Renal cortex interstitium (tissue), 11 donors: ENCODE measurements around the gene BBS9. TPM values are rescaled to one million over a fixed set of nuclear protein-coding genes. Genes with fewer than 3 reads are reported as not detected.

Experiments used
- DNase-seq, 11 donors: peaks; one replicate each; pipeline ENCODE4 v3.0.0-alpha.2; 2013; ENCODE audit warnings: low read depth in 9 of 11, low spot score in 4 of 11; ENCODE audit errors: extremely low read depth in 1 of 11
- polyA plus RNA-seq, 3 donors: library from polyadenylated mRNA; unstranded; fragments of 120-200 nt; gene quantifications; one replicate each; pipeline ENCODE4 v1.2.1, GENCODE V29; 2013; ENCODE audit not compliant: insufficient read length in 3 of 3

Gene BBS9
- polyA plus RNA-seq, 3 donors, result 15.5 to 17.2 (median 16.9) TPM

DNA sequence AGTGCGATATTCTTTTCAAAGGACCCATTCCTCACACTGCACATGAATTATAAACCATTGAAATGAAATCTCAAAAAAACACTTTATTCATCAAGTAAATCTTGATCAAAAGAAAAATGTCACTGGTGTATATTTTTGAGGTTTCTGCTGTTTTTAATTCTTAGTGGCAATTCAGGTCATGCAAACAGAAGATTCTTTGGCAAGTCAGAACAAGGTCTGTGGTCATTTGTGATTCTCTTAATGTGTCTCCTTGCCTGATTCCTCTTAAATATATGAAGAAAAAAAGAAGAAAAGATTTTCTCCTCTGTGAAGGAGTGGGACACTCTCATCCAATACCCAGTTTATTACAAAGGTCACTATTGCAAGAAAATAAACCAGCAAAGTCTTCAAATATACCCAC, 467.8 kb downstream of the BBS9 start:
- DNase-seq, result no peak

DNA sequence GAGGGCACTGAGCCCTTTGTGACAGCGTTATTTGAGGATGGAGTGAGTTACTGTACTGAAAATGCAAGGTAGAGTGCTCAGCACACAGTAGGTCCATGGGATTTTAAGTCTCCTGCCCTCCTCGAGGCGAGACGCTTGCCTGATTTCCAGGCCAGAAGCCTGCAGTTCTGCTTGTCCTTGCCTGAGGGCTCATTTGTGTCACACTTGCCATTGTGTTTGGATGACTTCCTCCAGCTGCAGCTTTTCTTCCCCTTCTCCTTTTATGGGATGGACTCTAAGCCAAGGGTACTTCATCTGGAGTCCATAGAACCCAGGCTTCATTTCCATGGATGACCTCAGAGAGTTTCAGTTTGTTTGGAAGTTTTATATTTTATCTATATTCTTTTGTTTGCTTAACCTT, 471.7 kb downstream of the BBS9 start:
- DNase-seq, result no peak

DNA sequence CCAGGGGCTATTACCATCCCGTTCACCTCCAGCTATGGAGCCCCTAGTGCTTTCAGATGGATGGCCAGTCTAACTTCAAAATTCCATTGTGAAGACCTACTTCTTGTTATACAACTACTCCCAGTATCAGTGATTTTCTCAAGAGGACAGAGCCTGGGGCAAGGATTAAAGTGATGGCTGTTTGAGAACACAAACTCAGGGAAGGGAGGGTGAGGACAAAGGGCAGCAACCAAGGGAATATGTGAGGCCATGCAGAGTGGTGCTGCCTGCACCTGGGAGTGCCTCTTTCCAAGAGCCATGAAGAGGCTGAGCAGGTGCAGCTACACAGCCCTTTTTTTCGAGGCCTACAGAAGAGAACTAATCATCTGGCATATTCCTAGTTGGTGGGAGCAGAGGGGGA, 472.5 kb downstream of the BBS9 start:
- DNase-seq, result no peak

DNA sequence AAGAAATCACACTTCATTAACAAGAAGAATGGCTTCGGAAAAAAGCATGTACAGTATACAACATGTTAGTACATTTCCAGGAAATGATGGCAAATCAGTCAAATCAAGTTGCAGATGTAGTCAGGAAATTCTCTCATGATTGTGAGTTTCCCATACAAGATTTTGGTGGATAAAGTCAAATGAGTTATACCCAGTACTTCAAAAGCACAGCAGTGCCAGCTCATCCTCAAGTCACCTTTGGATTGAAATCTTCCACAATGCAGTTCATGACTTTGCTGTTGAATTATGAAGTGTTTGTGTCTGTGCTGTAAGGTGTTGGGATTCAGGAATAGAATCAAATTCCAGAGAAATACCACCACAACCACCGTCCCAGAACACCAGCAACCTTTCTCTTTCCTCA, 474.7 kb downstream of the BBS9 start:
- DNase-seq, result no peak

DNA sequence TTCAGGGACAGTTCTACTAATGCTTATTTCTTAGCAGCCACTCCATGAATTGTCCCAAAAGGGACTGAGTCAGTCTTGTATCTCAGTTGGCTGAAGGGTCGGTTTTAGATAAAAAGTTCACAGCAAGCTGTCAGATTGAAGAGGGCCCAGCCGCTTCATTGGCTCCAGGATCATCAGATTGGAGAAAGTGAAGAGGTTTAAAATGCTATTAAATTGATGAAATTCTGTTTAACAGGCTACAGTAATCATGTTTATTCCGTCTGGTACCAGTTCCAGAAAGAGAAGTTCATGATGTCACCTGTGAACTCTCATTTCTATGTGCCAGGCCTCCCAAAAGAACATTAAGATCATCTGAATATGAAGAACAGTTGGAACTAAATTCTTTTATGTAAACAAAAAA, 481.6 kb downstream of the BBS9 start:
- no peak for DNase-seq

DNA sequence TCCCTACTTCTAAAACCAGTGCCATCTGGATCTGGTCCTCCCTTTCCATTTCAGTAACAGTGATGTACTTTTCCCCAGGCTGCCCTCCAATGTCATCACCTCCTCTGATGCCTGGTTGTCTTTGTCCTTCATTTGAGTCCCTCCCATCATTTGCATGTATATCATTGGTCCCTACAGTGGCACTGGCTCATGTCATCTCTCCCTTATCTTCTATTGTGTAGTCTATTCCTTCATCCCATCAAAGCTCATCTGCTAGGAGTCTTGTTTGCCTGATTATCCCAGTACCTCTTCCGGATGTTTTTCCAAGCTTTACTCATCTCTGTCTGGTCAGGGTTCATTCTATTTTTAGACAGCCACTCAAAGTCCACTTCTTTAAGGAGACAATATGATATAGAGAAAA, 483.1 kb downstream of the BBS9 start:
- DNase-seq, result no peak

DNA sequence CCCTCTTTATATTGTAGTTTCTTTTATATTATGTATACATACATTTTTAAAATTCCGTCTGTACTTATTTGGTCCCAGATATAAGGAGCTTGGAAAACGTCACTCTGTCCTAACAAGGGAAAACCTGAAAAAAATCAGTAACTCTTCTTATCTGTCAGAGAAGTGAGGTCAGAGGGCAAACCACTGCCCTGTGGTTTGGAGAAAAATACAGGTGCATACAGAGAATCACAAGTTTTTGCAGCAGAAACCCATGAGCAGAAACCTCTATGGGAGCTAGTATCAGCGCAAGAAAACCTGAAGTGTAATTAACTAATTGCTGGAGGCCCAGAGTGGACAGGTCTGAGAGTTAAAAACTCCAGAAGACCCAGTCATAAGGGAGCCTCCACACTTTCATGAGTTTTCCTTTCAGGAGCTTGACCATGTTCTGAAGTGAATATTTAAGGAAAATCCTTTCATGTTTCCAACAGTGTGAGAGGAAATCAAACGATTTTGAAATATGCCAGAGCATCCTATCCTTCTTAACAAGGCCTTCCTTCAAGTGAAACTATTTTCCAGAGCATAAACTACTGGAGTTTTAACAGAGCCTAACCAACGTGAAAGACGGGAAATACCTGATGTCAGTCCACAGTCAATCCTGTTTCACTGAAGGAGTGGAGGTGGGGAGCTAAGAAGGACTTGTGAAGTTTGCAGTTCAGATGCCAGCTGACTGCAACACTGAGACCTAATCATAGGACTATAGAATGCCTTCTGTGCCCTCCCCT, 485.2 kb downstream of the BBS9 start:
- DNase-seq, result no peak

DNA sequence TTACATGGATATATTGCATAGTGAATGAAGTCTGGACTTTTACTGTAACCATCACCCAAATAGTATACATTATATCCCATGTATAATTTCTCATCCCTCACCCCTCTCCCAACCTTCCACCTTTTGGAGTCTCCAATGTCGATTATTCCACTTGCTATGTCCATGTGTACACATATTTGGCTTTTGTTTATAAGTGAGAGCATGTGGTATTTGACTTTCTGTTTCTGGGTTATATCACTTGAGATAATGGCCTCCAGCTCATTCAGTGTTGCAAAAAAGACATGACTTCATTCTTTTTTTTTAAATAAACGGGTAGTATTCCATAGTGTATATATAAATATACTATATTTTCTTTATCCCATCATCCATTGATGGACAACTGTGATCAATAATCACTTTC, 487.4 kb downstream of the BBS9 start:
- DNase-seq, result no peak

DNA sequence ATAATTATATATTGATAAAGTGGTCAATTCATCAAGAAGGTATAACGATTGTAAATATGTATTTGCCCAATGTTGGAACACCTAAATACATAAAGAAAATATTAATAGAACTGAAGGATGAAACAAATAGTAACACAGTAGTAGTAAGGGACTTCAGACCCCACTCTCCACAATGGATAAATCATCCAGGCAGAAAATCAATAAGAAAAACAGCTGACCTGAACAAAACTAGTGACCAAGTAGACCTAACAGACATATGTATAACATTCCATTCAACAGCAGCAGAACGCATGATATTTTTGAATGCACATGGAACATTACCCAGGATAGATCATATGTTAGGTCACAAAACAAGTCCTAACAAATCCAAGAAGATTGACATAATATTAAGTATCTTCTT, 489.9 kb downstream of the BBS9 start:
- DNase-seq, result no peak

DNA sequence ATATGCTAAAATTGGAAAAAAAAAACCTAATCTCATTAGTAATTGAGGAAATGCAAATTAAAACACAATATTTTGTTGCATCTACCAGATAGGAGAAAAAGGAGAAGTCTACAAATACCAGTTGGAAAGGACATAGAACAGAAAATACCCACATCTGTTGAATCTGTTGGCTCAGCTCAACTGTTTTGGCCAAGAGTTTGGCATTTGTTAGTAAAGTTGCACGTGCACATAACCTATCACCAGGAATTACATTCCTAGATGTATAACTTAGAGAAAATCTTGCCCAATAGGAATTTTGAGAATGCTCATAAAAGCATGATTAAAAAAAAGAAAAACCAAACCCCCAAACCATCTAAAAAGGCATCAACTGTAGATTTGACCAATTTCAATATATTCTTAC, 493.9 kb downstream of the BBS9 start:
- no peak for DNase-seq

DNA sequence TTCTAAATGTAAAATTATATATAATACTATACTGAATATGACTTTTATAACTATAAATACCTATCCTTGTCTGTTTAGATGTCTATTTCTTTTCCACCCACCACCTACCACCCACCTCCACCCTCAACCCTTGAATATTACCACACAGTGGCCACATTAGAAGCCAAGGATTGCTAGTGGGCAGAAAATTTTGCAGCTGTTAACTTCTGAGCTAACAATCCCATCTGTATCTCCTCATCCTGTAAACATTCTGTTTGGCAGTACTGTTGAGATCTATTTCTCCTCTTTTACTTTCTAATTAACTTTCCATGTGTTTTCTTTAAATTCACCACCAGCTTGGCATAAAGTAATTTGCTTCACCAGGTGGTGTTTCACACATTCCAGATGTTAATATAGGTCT, 494.9 kb downstream of the BBS9 start:
- no peak for DNase-seq

DNA sequence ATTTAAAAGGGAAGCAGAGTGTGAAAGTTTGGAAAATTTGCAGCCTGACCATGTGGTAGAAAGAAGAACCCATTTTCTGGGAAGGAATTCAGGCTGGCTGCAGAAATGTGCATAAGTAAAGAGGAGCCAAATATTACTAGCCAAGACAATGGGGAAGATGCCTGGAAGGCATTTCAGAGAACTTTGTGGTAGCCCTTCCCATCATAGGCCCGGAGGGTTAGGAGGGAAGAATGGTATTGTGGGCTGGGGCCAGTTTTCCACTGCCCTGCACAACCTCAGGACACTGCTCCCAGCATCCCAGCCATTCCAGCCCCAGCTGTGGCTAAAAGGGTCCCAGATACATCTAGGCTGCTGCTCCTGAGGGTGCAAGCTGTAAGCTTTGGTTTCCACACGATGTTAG, 497.5 kb downstream of the BBS9 start:
- DNase-seq, result no peak

DNA sequence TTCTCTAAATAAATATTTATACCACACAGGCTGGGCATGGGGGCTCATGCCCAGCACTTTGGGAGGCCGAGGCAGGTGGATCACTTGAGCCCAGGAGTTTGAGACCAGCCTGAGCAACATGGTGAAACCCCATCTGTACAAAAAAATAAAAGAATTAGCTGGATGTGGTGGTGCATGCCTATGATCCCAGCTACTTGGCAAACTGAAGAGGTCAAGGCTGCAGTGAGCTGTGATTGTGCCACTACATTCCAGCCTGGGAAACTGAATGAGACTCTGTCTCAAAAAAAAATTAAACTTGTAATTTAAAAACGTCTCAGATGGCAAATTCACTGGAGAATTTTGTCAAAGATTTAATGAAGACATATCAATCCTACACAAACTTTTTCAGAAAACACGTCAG, 498.4 kb downstream of the BBS9 start:
- no peak for DNase-seq

DNA sequence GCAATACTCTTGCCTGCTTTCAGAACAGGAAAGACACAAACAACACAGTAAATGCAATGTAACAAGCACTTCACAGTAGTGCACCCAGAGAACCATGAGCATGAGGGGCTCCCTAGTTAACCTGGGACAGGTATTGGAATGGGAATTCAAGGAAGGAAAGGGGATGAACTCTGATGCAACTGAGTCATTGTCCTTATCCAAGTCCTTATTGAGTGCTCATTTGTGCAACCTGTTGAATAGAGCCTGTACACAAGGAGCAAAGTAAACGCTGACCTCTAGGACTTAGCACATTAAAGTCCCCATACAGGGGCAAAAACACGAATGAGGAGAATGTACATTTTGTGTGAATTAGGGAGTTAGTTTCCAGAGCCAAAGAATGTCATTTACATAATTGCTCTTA, 499.5 kb downstream of the BBS9 start:
- no peak for DNase-seq

DNA sequence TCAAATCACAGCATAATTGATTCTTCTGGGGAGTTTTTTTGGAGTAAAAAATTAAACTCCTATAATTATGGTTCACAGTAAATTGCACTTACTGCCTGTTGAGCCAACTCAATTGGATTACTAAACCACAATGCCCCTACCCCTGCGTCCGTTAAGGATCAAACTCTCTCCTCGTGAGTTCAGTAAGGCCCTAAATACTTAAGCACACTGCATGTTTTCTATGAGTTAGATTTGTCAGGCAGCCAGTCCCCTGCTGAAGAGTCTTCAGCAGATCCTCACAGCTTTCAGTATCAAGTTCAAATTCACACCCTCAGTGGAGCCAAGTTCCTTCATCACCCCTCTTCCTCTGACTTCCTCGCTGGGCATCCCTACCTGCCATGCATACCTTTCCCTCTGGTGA, 501.0 kb downstream of the BBS9 start:
- no peak for DNase-seq

DNA sequence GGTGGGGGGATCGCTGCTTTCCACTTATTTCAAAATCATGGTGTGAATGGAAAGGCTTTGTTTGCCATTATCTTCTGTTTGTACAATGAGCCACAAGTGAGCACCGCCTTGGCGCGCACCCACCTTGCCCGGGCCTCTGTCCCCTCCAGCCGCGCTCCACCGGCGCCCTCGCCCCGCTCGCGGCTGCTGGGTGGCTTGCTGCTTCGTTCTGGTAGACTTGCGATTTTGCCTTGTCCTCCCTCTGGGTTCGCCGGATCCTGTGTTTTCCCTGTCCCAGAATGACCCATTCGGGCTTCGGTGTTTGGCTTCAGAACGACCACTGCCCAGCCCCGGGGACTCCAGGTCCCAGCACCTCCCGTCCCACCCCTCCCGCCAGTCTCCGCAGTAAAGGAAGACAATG, 503.0 kb downstream of the BBS9 start:
- DNase-seq, result no peak

DNA sequence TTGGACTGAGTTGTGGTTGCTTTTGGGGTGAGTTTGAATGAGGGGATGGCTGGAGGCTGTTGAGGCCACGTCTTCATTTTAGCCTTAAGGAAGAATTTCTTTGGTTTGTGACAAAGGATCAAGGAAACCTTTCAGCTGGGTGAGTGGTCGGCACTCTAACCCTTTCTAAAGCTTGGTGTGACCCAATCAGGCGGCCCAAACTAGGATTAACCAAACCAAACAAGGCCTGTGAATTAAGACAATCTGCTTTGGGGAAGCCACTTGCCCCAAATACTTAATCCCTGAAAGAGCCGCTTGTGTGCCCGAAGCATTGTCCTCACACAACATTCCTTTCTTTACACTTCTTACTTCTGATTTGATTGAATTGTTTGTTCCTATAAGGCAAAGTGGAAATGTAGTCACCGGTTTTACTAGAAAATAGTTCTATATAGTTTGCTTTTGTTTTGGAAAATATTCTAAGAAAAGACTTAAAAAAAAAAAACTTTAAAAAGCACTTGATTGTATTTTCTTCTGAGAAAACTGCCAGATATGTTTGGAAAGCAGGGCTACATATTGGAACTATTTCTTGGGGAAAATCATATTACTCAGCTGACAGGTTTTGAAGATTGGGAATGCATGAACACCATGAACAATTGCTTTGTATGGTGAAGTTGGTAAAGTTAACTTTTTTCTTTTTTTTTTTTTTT, 503.6 kb downstream of the BBS9 start:
- DNase-seq, result no peak

DNA sequence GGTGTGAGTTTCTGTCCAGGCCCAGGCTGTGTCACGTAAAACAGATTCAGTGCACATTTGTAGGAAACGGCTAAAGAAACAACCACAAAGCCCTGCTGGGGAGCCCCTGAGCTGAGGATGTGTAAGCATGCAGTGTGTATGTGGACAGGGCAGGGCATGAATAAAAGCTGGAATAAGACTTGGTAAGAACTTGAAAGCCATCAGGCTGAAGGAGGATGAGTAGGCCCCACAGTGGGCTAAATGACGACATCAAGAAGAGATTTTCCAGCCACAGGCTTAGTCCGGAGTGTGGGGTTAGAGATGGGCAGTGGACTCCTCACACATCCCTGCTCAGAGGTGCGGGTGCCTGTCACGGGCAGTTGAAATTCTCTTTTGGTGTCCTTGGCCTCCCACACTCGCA, 505.2 kb downstream of the BBS9 start:
- no peak for DNase-seq

DNA sequence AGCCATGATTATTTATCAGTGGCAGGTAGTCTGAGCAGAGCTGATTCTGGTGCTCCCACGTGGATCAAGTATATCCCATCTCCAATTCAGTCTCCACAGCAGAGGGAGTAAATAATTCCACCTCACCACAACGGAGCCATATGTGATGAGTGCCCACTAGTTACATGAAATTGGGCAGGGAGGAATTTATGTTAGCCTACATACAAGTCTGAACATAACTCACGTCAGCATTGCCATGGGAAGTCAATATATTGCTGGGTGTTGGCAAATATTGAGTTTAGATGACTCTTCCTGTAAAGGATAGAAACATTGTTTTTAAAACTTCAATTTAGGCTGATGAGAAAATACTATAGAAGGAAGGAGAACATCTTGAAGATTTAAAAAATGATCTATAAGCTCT, 507.0 kb downstream of the BBS9 start:
- no peak for DNase-seq

DNA sequence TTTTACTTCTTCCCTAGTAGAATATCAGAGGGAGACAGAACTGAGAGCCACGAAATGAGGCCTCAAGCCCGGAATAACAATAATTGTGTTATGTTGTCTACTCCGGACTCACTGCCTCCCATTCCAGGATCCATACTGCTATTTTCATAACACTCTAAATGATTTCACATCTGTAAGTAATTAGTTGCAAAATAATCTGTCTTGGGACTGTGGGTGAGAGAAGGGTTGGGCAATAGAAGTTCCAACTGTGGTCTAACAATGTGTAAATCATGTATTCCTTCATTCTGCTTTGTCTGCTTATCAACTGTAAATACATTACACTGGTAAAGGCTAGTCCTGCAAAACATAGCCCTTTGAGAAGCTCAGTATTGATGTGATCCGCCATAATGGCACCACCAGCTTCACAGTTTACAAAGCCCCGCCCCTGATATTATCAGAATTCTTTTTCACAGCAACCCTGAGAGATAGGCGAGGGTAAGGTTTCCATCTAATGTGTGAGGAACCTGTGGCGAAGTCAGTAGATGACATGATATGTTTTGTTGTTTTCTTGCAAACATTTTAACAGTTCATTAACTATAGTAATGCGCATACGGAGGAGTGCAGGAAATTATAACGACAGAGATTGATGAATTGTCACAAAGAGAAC, 510.3 kb downstream of the BBS9 start:
- no peak for DNase-seq

DNA sequence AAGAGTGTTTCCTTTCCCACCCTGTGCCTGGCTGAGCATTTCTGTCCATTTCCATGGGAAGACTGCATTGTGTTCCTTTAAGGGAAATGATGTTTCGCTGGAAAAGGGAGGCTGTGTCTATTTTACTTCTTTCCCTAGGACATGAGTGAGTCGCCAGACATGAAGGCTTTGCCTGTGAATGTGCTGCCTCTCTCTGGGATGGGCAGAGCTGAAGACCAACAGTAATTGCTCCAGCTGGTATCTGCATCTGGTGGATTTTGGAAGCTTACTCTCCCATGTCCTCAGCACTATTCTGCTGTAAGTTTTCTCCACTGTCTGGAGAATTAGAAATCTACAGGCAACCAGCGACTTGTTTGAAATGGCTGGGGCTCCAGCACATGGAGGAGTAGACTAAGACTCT, 511.4 kb downstream of the BBS9 start:
- no peak for DNase-seq
